Choroid plexus epithelial cell (primary cell): ENCODE measurements around the gene RIPPLY1.

Experiments used
- DNase-seq: peaks from one replicate; pipeline ENCODE4 v3.0.0-alpha.2; 2010; ENCODE audit warnings: low read depth
- H3K4me3 ChIP-seq: 2 replicates; pipeline ENCODE4 v1.5.1; 2011; ENCODE audit warnings: low read depth, mild to moderate bottlenecking, control low read depth, low read length, moderate library complexity
- TF ChIP-seq, protein P1 (sequence below): conservative IDR thresholded peaks from 2 replicates; pipeline ENCODE4 v1.5.1; 2011; ENCODE audit warnings: low read depth, mild to moderate bottlenecking, control low read depth, inconsistent platforms, low read length, moderate library complexity

RIPPLY1 gene

GRCh38 chrX:106901781-106902219, 1.3 kb downstream of the RIPPLY1 start:
- TF ChIP-seq, protein P1, sequence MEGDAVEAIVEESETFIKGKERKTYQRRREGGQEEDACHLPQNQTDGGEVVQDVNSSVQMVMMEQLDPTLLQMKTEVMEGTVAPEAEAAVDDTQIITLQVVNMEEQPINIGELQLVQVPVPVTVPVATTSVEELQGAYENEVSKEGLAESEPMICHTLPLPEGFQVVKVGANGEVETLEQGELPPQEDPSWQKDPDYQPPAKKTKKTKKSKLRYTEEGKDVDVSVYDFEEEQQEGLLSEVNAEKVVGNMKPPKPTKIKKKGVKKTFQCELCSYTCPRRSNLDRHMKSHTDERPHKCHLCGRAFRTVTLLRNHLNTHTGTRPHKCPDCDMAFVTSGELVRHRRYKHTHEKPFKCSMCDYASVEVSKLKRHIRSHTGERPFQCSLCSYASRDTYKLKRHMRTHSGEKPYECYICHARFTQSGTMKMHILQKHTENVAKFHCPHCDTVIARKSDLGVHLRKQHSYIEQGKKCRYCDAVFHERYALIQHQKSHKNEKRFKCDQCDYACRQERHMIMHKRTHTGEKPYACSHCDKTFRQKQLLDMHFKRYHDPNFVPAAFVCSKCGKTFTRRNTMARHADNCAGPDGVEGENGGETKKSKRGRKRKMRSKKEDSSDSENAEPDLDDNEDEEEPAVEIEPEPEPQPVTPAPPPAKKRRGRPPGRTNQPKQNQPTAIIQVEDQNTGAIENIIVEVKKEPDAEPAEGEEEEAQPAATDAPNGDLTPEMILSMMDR: no peak
- no peak for DNase-seq
- no peak overlapping the region for H3K4me3 ChIP-seq

- DNase-seq: no peak
- H3K4me3 ChIP-seq: no peak overlapping the region
Measured at GRCh38 chrX:106901341-106901740, 1.8 kb downstream of the RIPPLY1 start.

DNA sequence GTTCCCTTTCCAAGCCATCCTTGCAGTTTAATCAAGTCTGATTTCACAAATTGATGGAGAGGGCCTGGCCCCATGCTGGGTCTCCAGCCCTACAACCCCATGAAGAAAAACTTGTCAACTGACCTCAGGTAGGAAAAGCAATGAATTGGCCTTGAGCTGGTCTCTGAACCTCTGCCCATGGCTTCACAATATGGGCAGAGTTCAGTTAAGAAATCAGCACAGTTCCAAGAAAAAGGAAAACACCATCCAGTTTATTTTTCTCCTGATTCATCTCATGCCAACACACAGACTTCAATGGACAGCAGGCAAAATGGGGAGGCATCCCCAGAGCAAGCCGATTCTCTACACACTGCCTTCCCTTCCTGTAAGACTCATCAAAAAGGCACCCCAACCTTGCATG, 3.3 kb downstream of the RIPPLY1 start:
- DNase-seq: no peak
- TF ChIP-seq, protein P1: no peak
- H3K4me3 ChIP-seq: no peak overlapping the region

More at GRCh38 chrX:106901341-106901740, 1.8 kb downstream of the RIPPLY1 start:
- TF ChIP-seq, protein P1: no peak

GRCh38 chrX:106899276-106899675, 3.9 kb downstream of the RIPPLY1 start:
- peak; percentile 30 for DNase-seq
- H3K4me3 ChIP-seq: no peak overlapping the region
- TF ChIP-seq, protein P1: no peak

DNA sequence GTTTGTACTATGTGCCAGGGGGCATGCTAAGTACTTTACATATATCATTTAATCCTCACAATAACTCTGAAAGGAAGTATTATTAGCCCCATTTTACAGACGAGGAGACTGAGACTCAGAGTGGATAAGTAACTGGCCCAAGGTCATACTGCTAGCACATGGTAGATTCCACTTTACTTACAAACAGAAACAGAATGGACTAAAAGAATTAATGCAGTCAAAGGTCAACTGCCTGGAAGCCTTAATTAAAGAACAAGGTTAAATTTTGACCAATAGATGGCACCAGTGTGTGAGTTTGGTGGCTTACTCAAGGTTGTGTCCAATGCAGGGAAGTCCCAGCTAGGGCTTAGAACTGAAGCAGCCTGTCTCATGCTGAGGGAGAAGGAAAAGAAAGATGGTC, 4.7 kb downstream of the RIPPLY1 start:
- peak; percentile 77 for DNase-seq
- TF ChIP-seq, protein P1: peak; percentile 52
- no peak overlapping the region for H3K4me3 ChIP-seq

- no peak overlapping the region for H3K4me3 ChIP-seq
- DNase-seq: peak; percentile 39
- TF ChIP-seq, protein P1: no peak
Measured at GRCh38 chrX:106897259-106897658, 5.9 kb downstream of the RIPPLY1 start.

DNA sequence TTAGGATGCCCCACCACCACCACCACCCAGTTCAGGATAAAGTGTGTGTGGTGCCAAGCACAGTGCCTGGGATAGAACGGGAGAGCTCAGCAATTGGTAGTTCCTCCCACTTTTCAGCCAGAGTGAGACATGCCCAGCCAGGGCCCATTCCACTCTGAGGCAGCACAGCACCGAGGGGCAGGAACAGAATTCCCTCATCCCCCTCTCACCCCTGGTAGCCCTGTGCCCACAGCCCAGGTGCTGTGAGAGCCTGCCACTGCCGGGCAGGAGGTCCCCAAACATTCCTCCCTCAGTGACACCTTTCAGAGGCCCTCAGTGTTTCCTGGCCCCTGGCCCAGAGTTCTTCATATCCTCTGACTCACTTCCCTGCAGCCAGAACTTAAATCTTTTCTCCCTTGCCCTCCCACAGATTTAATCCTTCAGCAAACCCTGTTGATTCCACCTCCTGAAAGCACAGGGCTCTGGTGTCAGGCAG, 8.1 kb downstream of the RIPPLY1 start:
- DNase-seq: peak; percentile 72
- H3K4me3 ChIP-seq: no peak overlapping the region
- TF ChIP-seq, protein P1: no peak
